CD14-positive monocyte (primary cell): ENCODE measurements around the gene YTHDC2. TPM values are rescaled to one million over a fixed set of nuclear protein-coding genes. Genes with fewer than 3 reads are reported as not detected.

Experiments used
- DNase-seq, 3 donors: peaks; one replicate each; pipeline ENCODE4 v3.0.0-alpha.2; 2011 to 2022
- H2AFZ ChIP-seq: 2 replicates; pipeline ENCODE4 v1.6.0; 2012; ENCODE audit warnings: mild to moderate bottlenecking, low read depth, low read length, inconsistent platforms; ENCODE audit not compliant: insufficient read depth, poor library complexity, severe bottlenecking
- H3K27ac ChIP-seq, 2 donors: 1 replicate in 1 of 2; 2 replicates in 1 of 2; pipeline ENCODE4 v1.5.1; 2012 to 2013; ENCODE audit warnings: low read length in 2 of 2, control low read depth in 1 of 2, inconsistent platforms in 1 of 2, low read depth in 1 of 2, mild to moderate bottlenecking in 1 of 2
- H3K27me3 ChIP-seq, 2 donors: one replicate each; pipeline versions ENCODE4 v1.6.0 to v1.6.1; 2011 to 2013; ENCODE audit warnings: low read length in 2 of 2; ENCODE audit not compliant: control insufficient read depth in 2 of 2, insufficient read depth in 2 of 2
- H3K36me3 ChIP-seq, 2 donors: replicated peaks in 1 of 2; 1 replicate in 1 of 2; 2 replicates in 1 of 2; pipeline versions ENCODE4 v1.5.1 to v1.6.1; 2012 to 2013; ENCODE audit warnings: low read length in 2 of 2, control low read depth in 1 of 2, inconsistent platforms in 1 of 2, mild to moderate bottlenecking in 1 of 2; ENCODE audit not compliant: insufficient read depth in 2 of 2, control insufficient read depth in 1 of 2
- H3K4me1 ChIP-seq, 2 donors: 1 replicate in 1 of 2; 2 replicates in 1 of 2; pipeline versions ENCODE4 v1.5.1 to v1.6.1; 2012 to 2013; ENCODE audit warnings: low read length in 2 of 2, control low read depth in 1 of 2, inconsistent platforms in 1 of 2, mild to moderate bottlenecking in 1 of 2, moderate library complexity in 1 of 2; ENCODE audit not compliant: insufficient read depth in 2 of 2, control insufficient read depth in 1 of 2
- H3K4me2 ChIP-seq: replicated peaks from 2 replicates; pipeline ENCODE3; 2012; ENCODE audit warnings: low read length, moderate library complexity, mild to moderate bottlenecking; ENCODE audit not compliant: poor library complexity, severe bottlenecking; ENCODE audit errors: extremely low read depth
- H3K4me3 ChIP-seq, 3 experiments: fragments of 200-600 bp in 1 of 3; sonication (generic) in 1 of 3; replicated peaks in 1 of 3; 1 replicate in 2 of 3; 2 replicates in 1 of 3; pipeline ENCODE4 v1.5.1; 2011 to 2013; ENCODE audit warnings: low read length in 3 of 3, mild to moderate bottlenecking in 3 of 3, control low read depth in 2 of 3, low read depth in 2 of 3, inconsistent platforms in 1 of 3, moderate library complexity in 1 of 3
- H3K79me2 ChIP-seq: 2 replicates; pipeline ENCODE4 v1.6.0; 2012; ENCODE audit warnings: mild to moderate bottlenecking, control low read depth, inconsistent platforms, low read length, moderate library complexity; ENCODE audit not compliant: insufficient read depth
- H3K9ac ChIP-seq: 2 replicates; pipeline ENCODE4 v1.6.0; 2017; ENCODE audit warnings: low read length, mild to moderate bottlenecking; ENCODE audit not compliant: insufficient read depth, poor library complexity, severe bottlenecking
- H3K9me3 ChIP-seq, 2 donors: replicated peaks in 1 of 2; 1 replicate in 1 of 2; 2 replicates in 1 of 2; pipeline versions ENCODE4 v1.5.1 to v1.6.1; 2012 to 2013; ENCODE audit warnings: low read length in 2 of 2, control low read depth in 1 of 2; ENCODE audit not compliant: control insufficient read depth in 1 of 2, insufficient read depth in 1 of 2
- H4K20me1 ChIP-seq: 2 replicates; pipeline ENCODE4 v1.6.0; 2012; ENCODE audit warnings: mild to moderate bottlenecking, low read length, control low read depth, moderate library complexity; ENCODE audit not compliant: insufficient read depth
- H3K27ac Mint-ChIP-seq, 7 donors: one replicate each; pipeline ENCODE4 v1.8.0; 2020; ENCODE audit warnings: mild to moderate bottlenecking in 7 of 7, mixed read lengths in 7 of 7, moderate library complexity in 6 of 7, inconsistent platforms in 2 of 7
- H3K27me3 Mint-ChIP-seq, 3 donors: one replicate each; pipeline ENCODE4 v1.8.0; 2021 to 2022; ENCODE audit warnings: low read depth in 3 of 3, mild to moderate bottlenecking in 3 of 3, mixed read lengths in 3 of 3, moderate library complexity in 3 of 3, inconsistent platforms in 1 of 3
- H3K36me3 Mint-ChIP-seq, 2 donors: one replicate each; pipeline ENCODE4 v1.8.0; 2020; ENCODE audit warnings: mixed read lengths in 2 of 2, inconsistent platforms in 1 of 2, mild to moderate bottlenecking in 1 of 2
- H3K4me1 Mint-ChIP-seq: one replicate; pipeline ENCODE4 v1.8.0; 2020; ENCODE audit warnings: mild to moderate bottlenecking, mixed read lengths
- H3K4me3 Mint-ChIP-seq, 2 donors: one replicate each; pipeline ENCODE4 v1.8.0; 2020; ENCODE audit warnings: mild to moderate bottlenecking in 2 of 2, mixed read lengths in 2 of 2, moderate library complexity in 1 of 2
- H3K9me3 Mint-ChIP-seq, 7 donors: one replicate each; pipeline ENCODE4 v1.8.0; 2020 to 2022; ENCODE audit warnings: mixed read lengths in 7 of 7, mild to moderate bottlenecking in 6 of 7, moderate library complexity in 6 of 7, inconsistent platforms in 2 of 7
- WGBS: methylation state at CpG from one replicate; pipeline ENCODE4 v1.1.5; 2013; ENCODE audit warnings: missing lambda C conversion rate; ENCODE audit not compliant: insufficient coverage; 5-methylcytosine and 5-hydroxymethylcytosine counted together
- intact Hi-C, 2 donors: fragments of 100-400 bp; cut with micrococcal nuclease; formaldehyde crosslinking; loops; one replicate each; pipeline versions ENCODE4 v1.15.0 to v1.15.1; 2023
- polyA plus RNA-seq, 3 donors: library from polyadenylated mRNA; depleted of rRNA in 1 of 3; unstranded in 2 of 3; stranded (reverse) in 1 of 3; fragments of 300-500 nt in 2 of 3; fragments of >200 nt in 1 of 3; fragmentation: Illumina TruSeq in 2 of 3; gene quantifications; 1 replicate in 2 of 3; 2 replicates in 1 of 3; pipeline ENCODE4 v1.2.3, GENCODE V29; 2012 to 2021
- TF ChIP-seq, protein P1 (sequence below): fragments of 200-600 bp; IDR thresholded peaks from one replicate; pipeline ENCODE4 v1.8.0; 2022; ENCODE audit warnings: antibody characterized with exemption, mild to moderate bottlenecking

YTHDC2 gene
- polyA plus RNA-seq, 3 donors, result 5.8 to 10.3 (median 10.3) TPM

DNA sequence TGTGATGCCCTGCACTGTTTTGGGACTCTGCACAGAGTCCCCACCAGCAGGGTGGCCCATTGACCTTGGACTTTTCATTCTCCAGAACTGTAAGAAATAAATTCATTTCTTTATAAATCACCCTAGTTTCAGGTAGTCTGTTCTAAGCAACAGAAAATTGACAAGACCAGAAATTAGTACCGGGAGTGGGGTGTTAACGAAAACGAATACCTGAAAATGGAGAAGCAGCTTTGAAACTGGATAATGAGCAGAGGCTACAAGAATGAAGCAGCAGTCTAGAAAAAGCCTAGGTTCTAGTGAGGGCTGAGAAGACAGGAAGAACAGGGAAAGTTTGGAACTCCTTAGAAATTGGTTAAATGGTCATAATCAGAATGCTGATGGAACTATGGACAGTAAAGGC, 23.2 kb upstream of the YTHDC2 start:
- Histone ChIP-seq H3K4me3 (no peak overlapping the region), H2AFZ (no peak overlapping the region), H3K79me2 (no peaks in the 10 kb centered on the region), H3K4me1 (peaks cover 27 to 28% of the 10 kb centered on the region in 2 donors), H3K36me3 (no peaks in the 10 kb centered on the region), H3K9ac (no peak overlapping the region), H3K4me2 (no peak overlapping the region), H3K9me3 (peaks cover 28 to 47% of the 10 kb centered on the region in 2 donors), H4K20me1 (no peaks in the 10 kb centered on the region), H3K27ac (no peak overlapping the region), H3K27me3 (peaks cover 89 to 100% of the 10 kb centered on the region in 2 donors)
- intact Hi-C loops, result no loop called here
- TF ChIP-seq, protein P1, sequence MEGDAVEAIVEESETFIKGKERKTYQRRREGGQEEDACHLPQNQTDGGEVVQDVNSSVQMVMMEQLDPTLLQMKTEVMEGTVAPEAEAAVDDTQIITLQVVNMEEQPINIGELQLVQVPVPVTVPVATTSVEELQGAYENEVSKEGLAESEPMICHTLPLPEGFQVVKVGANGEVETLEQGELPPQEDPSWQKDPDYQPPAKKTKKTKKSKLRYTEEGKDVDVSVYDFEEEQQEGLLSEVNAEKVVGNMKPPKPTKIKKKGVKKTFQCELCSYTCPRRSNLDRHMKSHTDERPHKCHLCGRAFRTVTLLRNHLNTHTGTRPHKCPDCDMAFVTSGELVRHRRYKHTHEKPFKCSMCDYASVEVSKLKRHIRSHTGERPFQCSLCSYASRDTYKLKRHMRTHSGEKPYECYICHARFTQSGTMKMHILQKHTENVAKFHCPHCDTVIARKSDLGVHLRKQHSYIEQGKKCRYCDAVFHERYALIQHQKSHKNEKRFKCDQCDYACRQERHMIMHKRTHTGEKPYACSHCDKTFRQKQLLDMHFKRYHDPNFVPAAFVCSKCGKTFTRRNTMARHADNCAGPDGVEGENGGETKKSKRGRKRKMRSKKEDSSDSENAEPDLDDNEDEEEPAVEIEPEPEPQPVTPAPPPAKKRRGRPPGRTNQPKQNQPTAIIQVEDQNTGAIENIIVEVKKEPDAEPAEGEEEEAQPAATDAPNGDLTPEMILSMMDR, result no peak
- peaks cover 26% of the 10 kb centered on the region for H3K4me1 Mint-ChIP-seq
- WGBS, result 97% methylated on average over 3 of the region's 3 CpGs
- peaks cover 10 to 43% (median 30%) of the 10 kb centered on the region in 7 donors for H3K9me3 Mint-ChIP-seq
- DNase-seq, result no peak
- H3K4me3 Mint-ChIP-seq, result peak overlapping the region in 1 of 2 donors; percentile 84
- H3K27me3 Mint-ChIP-seq, result peaks cover 89 to 96% (median 90%) of the 10 kb centered on the region in 3 donors
- H3K36me3 Mint-ChIP-seq, result peaks cover 12 to 16% of the 10 kb centered on the region in 2 donors
- H3K27ac Mint-ChIP-seq, result no peak overlapping the region

DNA sequence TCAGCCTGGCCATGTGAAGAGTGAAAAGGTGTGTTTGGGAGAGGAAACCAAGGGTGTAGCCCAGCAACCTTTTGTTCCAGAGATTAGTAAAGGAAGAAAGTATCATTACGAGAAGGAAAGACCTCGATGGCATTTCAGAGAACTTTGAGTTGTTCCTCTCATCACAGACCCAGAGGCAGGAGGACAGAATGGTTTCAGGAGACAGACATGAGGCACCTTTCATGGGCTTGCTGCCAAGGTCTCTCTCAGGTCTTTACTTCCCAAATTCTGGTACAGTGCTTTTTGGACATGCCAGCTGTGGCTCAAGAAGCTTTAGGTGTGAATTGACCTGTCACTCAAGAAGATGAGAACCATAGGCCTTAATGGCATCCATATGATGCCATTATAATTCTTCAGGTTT, 22.5 kb upstream of the YTHDC2 start:
- Histone ChIP-seq H3K27me3 (peaks cover 89 to 99% of the 10 kb centered on the region in 2 donors), H3K9ac (no peak overlapping the region), H3K36me3 (no peaks in the 10 kb centered on the region), H4K20me1 (no peaks in the 10 kb centered on the region), H3K79me2 (no peaks in the 10 kb centered on the region), H3K4me3 (no peak overlapping the region), H2AFZ (no peak overlapping the region), H3K27ac (no peak overlapping the region), H3K4me2 (no peak overlapping the region), H3K9me3 (peaks cover 28 to 41% of the 10 kb centered on the region in 2 donors), H3K4me1 (peaks cover 27 to 28% of the 10 kb centered on the region in 2 donors)
- intact Hi-C loops, result no loop called here
- no peak for DNase-seq
- Mint-ChIP-seq H3K9me3 (peaks cover 10 to 43% (median 31%) of the 10 kb centered on the region in 7 donors), H3K27ac (no peak overlapping the region), H3K4me3 (peak overlapping the region in 1 of 2 donors; percentile 84), H3K4me1 (peaks cover 26% of the 10 kb centered on the region), H3K27me3 (peaks cover 85 to 96% (median 90%) of the 10 kb centered on the region in 3 donors), H3K36me3 (peaks cover 12 to 16% of the 10 kb centered on the region in 2 donors)
- 85% methylated on average over 2 of the region's 2 CpGs for WGBS
- TF ChIP-seq, protein P1, result no peak
